Smooth muscle cell of the pulmonary artery (primary cell): Measurements from ENCODE around the gene PCDHB15. TPM values are rescaled to one million over a fixed set of nuclear protein-coding genes. Genes with fewer than 3 reads are reported as not detected.

ENCODE experiments used
- total RNA-seq: library from RNA; depleted of rRNA; stranded (reverse); fragments of >200 nt; gene quantifications from 2 replicates; pipeline ENCODE4 v1.2.3, GENCODE V29; 2014

Gene PCDHB15
- 0.59 and 0.91 TPM in 2 replicates for total RNA-seq

DNA sequence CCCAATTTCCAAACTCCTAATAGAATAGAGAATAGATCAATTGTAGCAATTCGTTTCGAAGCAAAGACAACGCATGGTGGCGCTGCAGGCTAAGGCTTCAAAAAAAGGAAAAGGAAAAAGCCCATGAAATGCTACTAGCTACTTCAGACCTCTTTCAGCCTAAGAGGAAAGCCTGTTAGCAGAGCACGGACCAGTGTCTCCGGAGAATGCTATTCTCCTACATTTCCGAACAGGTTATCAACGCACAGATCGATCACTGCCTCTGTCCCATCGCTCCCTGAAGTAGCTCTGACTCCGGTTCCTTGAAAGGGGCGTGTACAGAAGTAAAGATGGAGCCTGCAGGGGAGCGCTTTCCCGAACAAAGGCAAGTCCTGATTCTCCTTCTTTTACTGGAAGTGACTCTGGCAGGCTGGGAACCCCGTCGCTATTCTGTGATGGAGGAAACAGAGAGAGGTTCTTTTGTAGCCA lies at the start of gene PCDHB15:
TSS of gene PCDHB15 (plus strand) at position 146 of the 468 bp plus-strand sequence. CDS start at position 330, 184 bp downstream.

DNA sequence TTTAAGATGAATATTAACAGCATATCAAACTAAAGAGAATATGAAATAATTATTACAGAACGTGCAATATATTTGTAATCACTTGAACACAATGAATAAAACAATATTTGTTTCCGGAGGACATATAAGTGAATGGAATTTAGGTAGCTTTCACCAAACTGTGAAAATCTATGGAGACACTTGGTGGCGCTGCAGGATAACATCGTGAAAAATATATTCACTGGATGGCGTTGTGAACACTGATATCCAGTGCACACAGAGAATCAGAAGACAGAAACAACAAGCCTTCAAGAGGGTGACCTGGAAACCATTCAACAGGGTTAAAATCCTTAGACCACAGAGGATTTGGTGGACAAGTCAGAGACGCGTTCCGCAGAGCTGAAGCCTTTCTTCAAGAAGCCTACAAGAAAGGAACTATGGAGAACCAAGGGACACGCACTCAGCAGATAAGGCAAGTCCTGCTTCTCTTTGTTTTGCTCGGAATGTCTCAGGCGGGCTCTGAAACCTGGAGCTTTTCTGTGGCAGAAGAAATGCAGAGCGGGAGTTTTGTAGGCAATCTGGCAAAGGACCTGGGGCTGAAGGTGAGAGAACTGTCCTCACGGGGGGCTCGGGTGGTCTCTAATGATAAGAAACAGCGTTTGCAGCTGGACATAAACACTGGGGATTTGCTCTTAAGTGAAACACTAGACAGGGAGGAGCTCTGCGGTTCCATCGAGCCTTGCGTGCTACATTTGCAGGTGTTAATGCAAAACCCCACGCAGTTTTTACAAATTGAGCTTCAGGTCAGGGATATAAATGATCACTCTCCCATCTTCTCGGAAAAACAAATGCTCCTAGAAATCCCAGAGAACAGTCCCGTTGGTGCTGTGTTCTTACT lies 45.6 kb upstream of the PCDHB15 start, which contains the start of gene PCDHB11:
TSS of gene PCDHB11 (plus strand) at position 269 of the 877 bp plus-strand sequence. CDS start at position 417, 148 bp downstream.

GRCh38 chr5:141208478-141208877 lies 36.7 kb upstream of the PCDHB15 start, which contains the start of gene PCDHB12:
Gene PCDHB12, plus strand, starts transcription at chr5:141208719. Its CDS starts 189 bp downstream, at chr5:141208908.

GRCh38 chr5:141213656-141214339 lies 31.4 kb upstream of the PCDHB15 start, which contains the start of gene PCDHB13:
Gene PCDHB13, plus strand, starts transcription at chr5:141213919. Its CDS starts 205 bp downstream, at chr5:141214124.

GRCh38 chr5:141223112-141223783 lies 21.9 kb upstream of the PCDHB15 start, which contains the start of gene PCDHB14:
Gene PCDHB14, plus strand, starts transcription at chr5:141223343. Its CDS starts 163 bp downstream, at chr5:141223506.

Other genes starting within 250 kb of the PCDHB15 start
- gene PCDHB1, start 194.0 kb upstream of the PCDHB15 start, total RNA-seq, result not detected in 2 replicates
- gene PCDHB2, start 150.8 kb upstream of the PCDHB15 start, total RNA-seq, result 3.6 and 4.4 TPM in 2 replicates
- gene PCDHB3, start 144.9 kb upstream of the PCDHB15 start, total RNA-seq, result 0.79 and 1.6 TPM in 2 replicates
- 0.20 and 0.59 TPM in 2 replicates for gene PCDHB4, start 123.6 kb upstream of the PCDHB15 start, total RNA-seq
- 0.36 and 2.2 TPM in 2 replicates for gene PCDHB5, start 110.2 kb upstream of the PCDHB15 start, total RNA-seq
- gene PCDHB6, start 95.3 kb upstream of the PCDHB15 start, total RNA-seq, result 0.20 and 0.36 TPM in 2 replicates
- gene PCDHB7, start 72.8 kb upstream of the PCDHB15 start, total RNA-seq, result 0.33 and 1.1 TPM in 2 replicates
- gene PCDHB8, start 67.6 kb upstream of the PCDHB15 start, total RNA-seq, result 0.26 and 1.3 TPM in 2 replicates
- gene PCDHB16, start 63.0 kb upstream of the PCDHB15 start, total RNA-seq, result 0.50 and 0.59 TPM in 2 replicates
- gene PCDHB9, start 58.2 kb upstream of the PCDHB15 start, total RNA-seq, result 0.40 and 0.59 TPM in 2 replicates
- 0.79 and 1.4 TPM in 2 replicates for gene PCDHB10, start 53.0 kb upstream of the PCDHB15 start, total RNA-seq
- 0.69 and 0.85 TPM in 2 replicates for gene PCDHB11, start 45.8 kb upstream of the PCDHB15 start, total RNA-seq
- gene PCDHB12, start 36.7 kb upstream of the PCDHB15 start, total RNA-seq, result 0.26 and 0.46 TPM in 2 replicates
- 0.59 and 1.8 TPM in 2 replicates for gene PCDHB13, start 31.5 kb upstream of the PCDHB15 start, total RNA-seq
- 1.6 and 2.1 TPM in 2 replicates for gene PCDHB14, start 22.1 kb upstream of the PCDHB15 start, total RNA-seq
- gene SLC25A2, start 58.7 kb downstream of the PCDHB15 start, total RNA-seq, result 0.13 and 0.26 TPM in 2 replicates
- 56.6 and 69.0 TPM in 2 replicates for gene TAF7, start 75.4 kb downstream of the PCDHB15 start, total RNA-seq
- 1.2 and 1.4 TPM in 2 replicates for gene PCDHGA1, start 85.1 kb downstream of the PCDHB15 start, total RNA-seq
- 2.8 and 4.2 TPM in 2 replicates for gene PCDHGA2, start 93.4 kb downstream of the PCDHB15 start, total RNA-seq
- 0.79 and 3.0 TPM in 2 replicates for gene PCDHGA3, start 98.4 kb downstream of the PCDHB15 start, total RNA-seq
- 2.2 and 3.8 TPM in 2 replicates for gene PCDHGB1, start 104.7 kb downstream of the PCDHB15 start, total RNA-seq
- 11.6 and 16.9 TPM in 2 replicates for gene PCDHGA4, start 109.6 kb downstream of the PCDHB15 start, total RNA-seq
- gene PCDHGB2, start 114.6 kb downstream of the PCDHB15 start, total RNA-seq, result 3.2 and 3.9 TPM in 2 replicates
- 1.8 and 2.3 TPM in 2 replicates for gene PCDHGA5, start 118.8 kb downstream of the PCDHB15 start, total RNA-seq
- 7.8 and 8.1 TPM in 2 replicates for gene PCDHGB3, start 124.8 kb downstream of the PCDHB15 start, total RNA-seq
- 5.3 and 6.7 TPM in 2 replicates for gene PCDHGA6, start 128.5 kb downstream of the PCDHB15 start, total RNA-seq
- gene PCDHGA7, start 137.3 kb downstream of the PCDHB15 start, total RNA-seq, result 6.9 and 10.3 TPM in 2 replicates
- gene PCDHGB4, start 142.3 kb downstream of the PCDHB15 start, total RNA-seq, result 26.1 and 54.1 TPM in 2 replicates
- 4.0 and 4.3 TPM in 2 replicates for gene PCDHGA8, start 147.2 kb downstream of the PCDHB15 start, total RNA-seq
- gene PCDHGB5, start 152.6 kb downstream of the PCDHB15 start, total RNA-seq, result 34.3 and 47.0 TPM in 2 replicates
- 5.2 and 5.5 TPM in 2 replicates for gene PCDHGA9, start 157.4 kb downstream of the PCDHB15 start, total RNA-seq
- gene PCDHGB6, start 162.6 kb downstream of the PCDHB15 start, total RNA-seq, result 3.9 and 4.8 TPM in 2 replicates
- gene PCDHGA10, start 167.6 kb downstream of the PCDHB15 start, total RNA-seq, result 8.3 and 9.4 TPM in 2 replicates
- gene PCDHGB7, start 172.3 kb downstream of the PCDHB15 start, total RNA-seq, result 13.8 and 14.7 TPM in 2 replicates
- gene PCDHGA11, start 175.7 kb downstream of the PCDHB15 start, total RNA-seq, result 20.6 and 27.7 TPM in 2 replicates
- gene PCDHGA12, start 185.1 kb downstream of the PCDHB15 start, total RNA-seq, result 40.2 and 46.0 TPM in 2 replicates
- 77.2 and 94.3 TPM in 2 replicates for gene PCDHGC3, start 230.6 kb downstream of the PCDHB15 start, total RNA-seq
- gene PCDHGC4, start 239.6 kb downstream of the PCDHB15 start, total RNA-seq, result 3.5 and 4.2 TPM in 2 replicates
- gene PCDHGC5, start 243.7 kb downstream of the PCDHB15 start, total RNA-seq, result 4.6 and 7.3 TPM in 2 replicates